Eye (tissue), 1 donor: ENCODE data around the gene WNK4.
A peak's percentile ranks its signal among the peaks of the same experiment; 100 is the strongest.

ENCODE experiments used
- DNase-seq: peaks from one replicate; pipeline ENCODE4 v3.0.0-alpha.2; 2015

The WNK4 gene

GRCh38 chr17:42797067-42798007 is 16.9 kb downstream of the WNK4 start:
- no peak for DNase-seq

GRCh38 chr17:42798011-42798382 is 17.6 kb downstream of the WNK4 start:
- DNase-seq, result peak; percentile 8

- DNase-seq, result peak; percentile 95
Measured at GRCh38 chr17:42798383-42799380, 18.3 kb downstream of the WNK4 start, which contains the start of the genes CNTD1 and COA3. CNTD1 (plus strand) TSS chr17:42798861; CDS start chr17:42799068, 207 bp downstream. COA3 (minus strand) TSS chr17:42798704; CDS start chr17:42798681, 23 bp downstream.

GRCh38 chr17:42803074-42803883 is 22.9 kb downstream of the WNK4 start:
- no peak for DNase-seq

- no peak for DNase-seq
Measured at GRCh38 chr17:42804918-42805367, 24.5 kb downstream of the WNK4 start.

- no peak for DNase-seq
Measured at GRCh38 chr17:42806249-42806648, 25.8 kb downstream of the WNK4 start.

GRCh38 chr17:42809250-42809649 is 28.8 kb downstream of the WNK4 start:
- DNase-seq, result no peak

GRCh38 chr17:42814633-42815399 is 34.4 kb downstream of the WNK4 start:
- no peak for DNase-seq

- no peak for DNase-seq
Measured at GRCh38 chr17:42817866-42818265, 37.5 kb downstream of the WNK4 start.

- no peak for DNase-seq
Measured at GRCh38 chr17:42818379-42818778, 38.0 kb downstream of the WNK4 start.

- DNase-seq, result peak; percentile 69
Measured at GRCh38 chr17:42819939-42820535, 39.6 kb downstream of the WNK4 start.

- DNase-seq, result no peak
Measured at GRCh38 chr17:42821176-42821575, 40.8 kb downstream of the WNK4 start.

- no peak for DNase-seq
Measured at GRCh38 chr17:42827472-42827871, 47.1 kb downstream of the WNK4 start.

- no peak for DNase-seq
Measured at GRCh38 chr17:42830971-42831370, 50.6 kb downstream of the WNK4 start.

GRCh38 chr17:42832213-42832933 is 52.0 kb downstream of the WNK4 start:
- no peak for DNase-seq

- peak; percentile 97 for DNase-seq
Measured at GRCh38 chr17:42832934-42833766, 52.7 kb downstream of the WNK4 start, which contains the start of gene PSME3. PSME3 (plus strand) TSS chr17:42833397; CDS start chr17:42833632, 235 bp downstream.

GRCh38 chr17:42833767-42834422 is 53.5 kb downstream of the WNK4 start:
- no peak for DNase-seq

GRCh38 chr17:42835732-42836131 is 55.3 kb downstream of the WNK4 start:
- DNase-seq, result no peak
